ENCODE measurements around the gene EFNB1. TPM values are rescaled to one million over a fixed set of nuclear protein-coding genes. Genes with fewer than 3 reads are reported as not detected.

EFNB1 gene
- total and polyA plus RNA-seq, 2 of the 4 experiments (the other 2 are of a cell fraction), result 17.9 to 26.8 TPM

- H3K4me2 ChIP-seq (ENCODE audit: low read depth, low read length), result no peak overlapping the region
- no peak overlapping the region for H3K27ac ChIP-seq (ENCODE audit: insufficient read depth, low read length)
- BruUV-seq (replicated peaks), result no TSS peak
- DNase-seq (no peak), ATAC-seq (ENCODE audit: low read depth) (no peak)
- no peaks in the 10 kb centered on the region; the same call in 1 of the 2 replicates for H3K9me3 ChIP-seq (ENCODE audit: control insufficient read depth, insufficient read depth, low read length)
- no peak overlapping the region for H3K23ac ChIP-seq (ENCODE audit: low read depth, low read length)
- H2BK20ac ChIP-seq (ENCODE audit: low read depth, low read length), result no peak overlapping the region
- H3K36me3 ChIP-seq (ENCODE audit: control insufficient read depth, insufficient read depth, low read length), result no peaks in the 10 kb centered on the region
- no peak overlapping the region for H4K8ac ChIP-seq (ENCODE audit: low read depth in 2 of 2, low read length in 2 of 2)
- no peak overlapping the region for H2AK9ac ChIP-seq (replicated peaks; ENCODE audit: low read depth, low read length, poor library complexity)
- no peak overlapping the region for H2AK5ac ChIP-seq (ENCODE audit: low read depth, low read length)
- peaks cover 4% of the 10 kb centered on the region; the same call in 1 of the 2 replicates for H3K4me1 ChIP-seq (ENCODE audit: control insufficient read depth, insufficient read depth, low read length)
- intact Hi-C loops (cut with micrococcal nuclease), result no loop called here
- in situ Hi-C loops (cut with MboI; ENCODE audit: low sequenced_read_pairs), result no loop called here
- no peak overlapping the region for H3K9ac ChIP-seq (ENCODE audit: low read depth, low read length)
- TF ChIP-seq, protein P1, sequence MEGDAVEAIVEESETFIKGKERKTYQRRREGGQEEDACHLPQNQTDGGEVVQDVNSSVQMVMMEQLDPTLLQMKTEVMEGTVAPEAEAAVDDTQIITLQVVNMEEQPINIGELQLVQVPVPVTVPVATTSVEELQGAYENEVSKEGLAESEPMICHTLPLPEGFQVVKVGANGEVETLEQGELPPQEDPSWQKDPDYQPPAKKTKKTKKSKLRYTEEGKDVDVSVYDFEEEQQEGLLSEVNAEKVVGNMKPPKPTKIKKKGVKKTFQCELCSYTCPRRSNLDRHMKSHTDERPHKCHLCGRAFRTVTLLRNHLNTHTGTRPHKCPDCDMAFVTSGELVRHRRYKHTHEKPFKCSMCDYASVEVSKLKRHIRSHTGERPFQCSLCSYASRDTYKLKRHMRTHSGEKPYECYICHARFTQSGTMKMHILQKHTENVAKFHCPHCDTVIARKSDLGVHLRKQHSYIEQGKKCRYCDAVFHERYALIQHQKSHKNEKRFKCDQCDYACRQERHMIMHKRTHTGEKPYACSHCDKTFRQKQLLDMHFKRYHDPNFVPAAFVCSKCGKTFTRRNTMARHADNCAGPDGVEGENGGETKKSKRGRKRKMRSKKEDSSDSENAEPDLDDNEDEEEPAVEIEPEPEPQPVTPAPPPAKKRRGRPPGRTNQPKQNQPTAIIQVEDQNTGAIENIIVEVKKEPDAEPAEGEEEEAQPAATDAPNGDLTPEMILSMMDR (conservative IDR thresholded peaks at IDR 0.05; ENCODE audit: low read depth, low read length), result no peak
- TF ChIP-seq RFX5 (IDR thresholded peaks at IDR 0.05; ENCODE audit: low read depth, low read length), result no peak
- no peak for TF ChIP-seq BHLHE40 (IDR thresholded peaks at IDR 0.05; ENCODE audit: low read depth, low read length)
- no peak for TF ChIP-seq MAFK (IDR thresholded peaks at IDR 0.05; ENCODE audit: low read depth, low read length)
- no peak for TF ChIP-seq USF2 (IDR thresholded peaks at IDR 0.05; ENCODE audit: low read depth, low read length)
- no peak for TF ChIP-seq CEBPB (IDR thresholded peaks at IDR 0.05; ENCODE audit: low read depth, low read length)
- TF ChIP-seq CHD1 (IDR thresholded peaks at IDR 0.05; ENCODE audit: low read depth, low read length), result no peak
- TF ChIP-seq SMC3 (IDR thresholded peaks at IDR 0.05; ENCODE audit: low read depth, low read length), result no peak
- no peak for TF ChIP-seq NFE2L2 (IDR thresholded peaks at IDR 0.05; ENCODE audit: low read depth, low read length)
- TF ChIP-seq POLR2A (IDR thresholded peaks at IDR 0.05; ENCODE audit: low read depth, low read length), result no peak
- TF ChIP-seq MAZ (IDR thresholded peaks at IDR 0.05; ENCODE audit: borderline replicate concordance, low read depth, low read length), result no peak
- TF ChIP-seq RCOR1 (IDR thresholded peaks at IDR 0.05; ENCODE audit: insufficient replicate concordance, low read length), result no peak
- TF ChIP-seq FOS (IDR thresholded peaks at IDR 0.05; ENCODE audit: low read depth, low read length), result no peak
- no peak for TF ChIP-seq MXI1 (IDR thresholded peaks at IDR 0.05; ENCODE audit: borderline replicate concordance, low read depth, low read length)
- no peak for TF ChIP-seq RAD21 (IDR thresholded peaks at IDR 0.05; ENCODE audit: low read length)
- TF ChIP-seq, protein P2, sequence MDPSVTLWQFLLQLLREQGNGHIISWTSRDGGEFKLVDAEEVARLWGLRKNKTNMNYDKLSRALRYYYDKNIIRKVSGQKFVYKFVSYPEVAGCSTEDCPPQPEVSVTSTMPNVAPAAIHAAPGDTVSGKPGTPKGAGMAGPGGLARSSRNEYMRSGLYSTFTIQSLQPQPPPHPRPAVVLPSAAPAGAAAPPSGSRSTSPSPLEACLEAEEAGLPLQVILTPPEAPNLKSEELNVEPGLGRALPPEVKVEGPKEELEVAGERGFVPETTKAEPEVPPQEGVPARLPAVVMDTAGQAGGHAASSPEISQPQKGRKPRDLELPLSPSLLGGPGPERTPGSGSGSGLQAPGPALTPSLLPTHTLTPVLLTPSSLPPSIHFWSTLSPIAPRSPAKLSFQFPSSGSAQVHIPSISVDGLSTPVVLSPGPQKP (IDR thresholded peaks at IDR 0.05; ENCODE audit: borderline replicate concordance, low read depth, low read length), result no peak
- no peak overlapping the region for H3K14ac ChIP-seq (replicated peaks; ENCODE audit: low read depth, low read length)
- H3K9me1 ChIP-seq (ENCODE audit: insufficient read depth, low read length), result no peaks in the 10 kb centered on the region
- H2BK120ac ChIP-seq (ENCODE audit: low read depth, low read length), result no peak overlapping the region
- H3K56ac ChIP-seq (ENCODE audit: extremely low read depth, insufficient read depth, low read length), result no peak overlapping the region
- H3K27me3 ChIP-seq (ENCODE audit: control insufficient read depth, insufficient read depth, low read length), result peaks cover 44% of the 10 kb centered on the region
- dilution Hi-C loops (cut with HindIII; ENCODE audit: low sequenced_read_pairs, unreplicated experiment), result no loop called here
- CTCF ChIA-PET, result no interaction called here
- POLR2A ChIA-PET (ENCODE audit: unreplicated experiment), result no interaction called here
- H2BK5ac ChIP-seq (ENCODE audit: low read depth, low read length, poor library complexity, severe bottlenecking), result no peak overlapping the region
- no peak overlapping the region for H3K4ac ChIP-seq (ENCODE audit: low read depth, low read length)
- no peaks in the 10 kb centered on the region for H4K20me1 ChIP-seq (ENCODE audit: insufficient read depth, low read length)
- no peak overlapping the region for H2AFZ ChIP-seq (replicated peaks; ENCODE audit: low read length, poor library complexity)
- no peaks in the 10 kb centered on the region for H3K79me1 ChIP-seq (ENCODE audit: low read depth in 1 of 2, low read length in 2 of 2)
- H2BK15ac ChIP-seq (ENCODE audit: low read depth, low read length), result no peak overlapping the region
- no peak overlapping the region for H4K91ac ChIP-seq (ENCODE audit: insufficient read depth, low read depth, low read length)
- H4K5ac ChIP-seq (ENCODE audit: low read depth, low read length), result no peak overlapping the region
- no CpG with 5 or more reads among the region's 3 CpGs for WGBS, 2 experiments (ENCODE audit: extremely low coverage in 2 of 2, insufficient read length in 1 of 2)
- no peak overlapping the region for H3K4me3 ChIP-seq (ENCODE audit: insufficient read depth, low read depth, low read length)
- H3K18ac ChIP-seq (ENCODE audit: low read depth, low read length), result no peak overlapping the region
Observed at GRCh38 chrX:68852046-68852445, 23.2 kb downstream of the EFNB1 start.
